IPS-15b (cell line): Measurements from ENCODE around the gene MT1X.
A peak's percentile ranks its signal among the peaks of the same experiment; 100 is the strongest.
"Not testable (repeated sequence)": the region's sequence is repeated elsewhere in the genome, so short reads cannot be mapped to it uniquely, and the experiment has no call there.

Experiments used
- H3K27me3 ChIP-seq: one replicate; pipeline ENCODE4 v1.6.1; 2013; ENCODE audit warnings: low read length; ENCODE audit not compliant: control insufficient read depth, insufficient read depth
- H3K36me3 ChIP-seq: one replicate; pipeline ENCODE4 v1.6.1; 2013; ENCODE audit warnings: low read length; ENCODE audit not compliant: control insufficient read depth, insufficient read depth
- H3K4me1 ChIP-seq: one replicate; pipeline ENCODE4 v1.6.1; 2013; ENCODE audit warnings: mild to moderate bottlenecking, low read length; ENCODE audit not compliant: control insufficient read depth, insufficient read depth
- H3K4me3 ChIP-seq: one replicate; pipeline ENCODE4 v1.5.1; 2013; ENCODE audit warnings: low read depth, low read length
- H3K9ac ChIP-seq: one replicate; pipeline ENCODE4 v1.6.1; 2013; ENCODE audit warnings: low read depth, mild to moderate bottlenecking, low read length
- H3K9me3 ChIP-seq: one replicate; pipeline ENCODE4 v1.6.1; 2013; ENCODE audit warnings: mild to moderate bottlenecking, low read length; ENCODE audit not compliant: control insufficient read depth, insufficient read depth

Gene MT1X

GRCh38 chr16:56672171-56672570, 10.1 kb upstream of the MT1X start:
- not testable (repeated sequence) for H3K9ac ChIP-seq, H3K36me3 ChIP-seq, H3K9me3 ChIP-seq, H3K4me3 ChIP-seq
- H3K27me3 ChIP-seq, result peaks cover 84% of the 10 kb centered on the region
- peaks cover 18% of the 10 kb centered on the region for H3K4me1 ChIP-seq

GRCh38 chr16:56672761-56673536, 9.3 kb upstream of the MT1X start:
- H3K27me3 ChIP-seq, result peaks cover 81% of the 10 kb centered on the region
- H3K36me3 ChIP-seq, result no peaks in the 10 kb centered on the region
- H3K4me1 ChIP-seq, result peaks cover 15% of the 10 kb centered on the region
- no peak overlapping the region for H3K4me3 ChIP-seq
- H3K9ac ChIP-seq, result no peak overlapping the region
- no peaks in the 10 kb centered on the region for H3K9me3 ChIP-seq

GRCh38 chr16:56673921-56674320, 8.3 kb upstream of the MT1X start:
- Histone ChIP-seq H3K4me1 (peaks cover 15% of the 10 kb centered on the region), H3K36me3 (no peaks in the 10 kb centered on the region), H3K9me3 (no peaks in the 10 kb centered on the region), H3K4me3 (no peak overlapping the region), H3K27me3 (peaks cover 76% of the 10 kb centered on the region), H3K9ac (no peak overlapping the region)

GRCh38 chr16:56674570-56674969, 7.7 kb upstream of the MT1X start:
- not testable (repeated sequence) for H3K9ac ChIP-seq, H3K9me3 ChIP-seq, H3K4me3 ChIP-seq, H3K36me3 ChIP-seq
- Histone ChIP-seq H3K4me1 (peaks cover 15% of the 10 kb centered on the region), H3K27me3 (peaks cover 76% of the 10 kb centered on the region)

GRCh38 chr16:56675685-56676210, 6.5 kb upstream of the MT1X start:
- no peaks in the 10 kb centered on the region for H3K9me3 ChIP-seq
- H3K27me3 ChIP-seq, result peaks cover 76% of the 10 kb centered on the region
- peak overlapping the region; percentile 65 for H3K4me3 ChIP-seq
- no peaks in the 10 kb centered on the region for H3K36me3 ChIP-seq
- H3K4me1 ChIP-seq, result peaks cover 11% of the 10 kb centered on the region
- peak overlapping the region; percentile 0 for H3K9ac ChIP-seq

GRCh38 chr16:56677474-56677873, 4.8 kb upstream of the MT1X start:
- peaks cover 72% of the 10 kb centered on the region for H3K27me3 ChIP-seq
- no peaks in the 10 kb centered on the region for H3K9me3 ChIP-seq
- peaks cover 11% of the 10 kb centered on the region for H3K4me1 ChIP-seq
- H3K9ac ChIP-seq, result no peak overlapping the region
- H3K36me3 ChIP-seq, result no peaks in the 10 kb centered on the region
- no peak overlapping the region for H3K4me3 ChIP-seq

- H3K4me1 ChIP-seq, result peaks cover 17% of the 10 kb centered on the region
These were observed 3.1 kb upstream of the MT1X start for GRCh38 chr16:56679078-56679730.

GRCh38 chr16:56679818-56680217, 2.5 kb upstream of the MT1X start:
- Histone ChIP-seq H3K9me3 (no peaks in the 10 kb centered on the region), H3K27me3 (peaks cover 69% of the 10 kb centered on the region)

More at GRCh38 chr16:56679078-56679730, 3.1 kb upstream of the MT1X start:
- Histone ChIP-seq H3K4me3 (no peak overlapping the region), H3K36me3 (no peaks in the 10 kb centered on the region), H3K9me3 (no peaks in the 10 kb centered on the region), H3K9ac (no peak overlapping the region), H3K27me3 (peaks cover 69% of the 10 kb centered on the region)

GRCh38 chr16:56682703-56683397, 580 bp downstream of the MT1X start:
- Histone ChIP-seq H3K4me3 (peak overlapping the region; percentile 89), H3K36me3 (no peaks in the 10 kb centered on the region), H3K27me3 (peaks cover 47% of the 10 kb centered on the region), H3K9me3 (no peaks in the 10 kb centered on the region), H3K4me1 (peaks cover 9% of the 10 kb centered on the region), H3K9ac (peak overlapping the region; percentile 79)

More at GRCh38 chr16:56679818-56680217, 2.5 kb upstream of the MT1X start:
- no peaks in the 10 kb centered on the region for H3K36me3 ChIP-seq
- no peak overlapping the region for H3K9ac ChIP-seq
- no peak overlapping the region for H3K4me3 ChIP-seq
- H3K4me1 ChIP-seq, result peaks cover 15% of the 10 kb centered on the region

- peak overlapping the region; percentile 89 for H3K4me3 ChIP-seq
- no peak overlapping the region for H3K9ac ChIP-seq
- H3K9me3 ChIP-seq, result no peaks in the 10 kb centered on the region
- peaks cover 9% of the 10 kb centered on the region for H3K4me1 ChIP-seq
- H3K27me3 ChIP-seq, result peaks cover 45% of the 10 kb centered on the region
- no peaks in the 10 kb centered on the region for H3K36me3 ChIP-seq
These were observed 1.3 kb downstream of the MT1X start for GRCh38 chr16:56683424-56684172.

GRCh38 chr16:56684256-56684925, 2.1 kb downstream of the MT1X start:
- H3K27me3 ChIP-seq, result peaks cover 38% of the 10 kb centered on the region
- H3K9me3 ChIP-seq, result no peaks in the 10 kb centered on the region
- H3K4me3 ChIP-seq, result no peak overlapping the region
- no peak overlapping the region for H3K9ac ChIP-seq
- no peaks in the 10 kb centered on the region for H3K36me3 ChIP-seq
- peaks cover 9% of the 10 kb centered on the region for H3K4me1 ChIP-seq
